Ecto neural progenitor cell (in vitro differentiated cells): ENCODE measurements around the gene DECR2.
A peak's percentile ranks its signal among the peaks of the same experiment; 100 is the strongest.
"Not testable (repeated sequence)": the region's sequence is repeated elsewhere in the genome, so short reads cannot be mapped to it uniquely, and the experiment has no call there.

Source experiments
- DNase-seq: peaks from one replicate; pipeline ENCODE4 v3.0.0-alpha.2; 2018; ENCODE audit warnings: low spot score

The DECR2 gene

GRCh38 chr16:379183-379960, 22.3 kb upstream of the DECR2 start:
- DNase-seq: no peak

GRCh38 chr16:379961-380761, 21.5 kb upstream of the DECR2 start:
- no peak for DNase-seq

GRCh38 chr16:380762-381011, 21.0 kb upstream of the DECR2 start:
- peak; percentile 57 for DNase-seq

- DNase-seq: peak; percentile 74
Measured at GRCh38 chr16:381012-381788, 20.5 kb upstream of the DECR2 start.

GRCh38 chr16:381789-382717, 19.6 kb upstream of the DECR2 start, which contains the start of gene PGAP6:
PGAP6 (minus strand) TSS chr16:381978; CDS start chr16:381821, 157 bp downstream.
- no peak for DNase-seq

GRCh38 chr16:383326-384051, 18.2 kb upstream of the DECR2 start:
- peak; percentile 65 for DNase-seq

GRCh38 chr16:386641-387156, 15.0 kb upstream of the DECR2 start:
- peak; percentile 52 for DNase-seq

GRCh38 chr16:387761-388666, 13.7 kb upstream of the DECR2 start:
- DNase-seq: not testable (repeated sequence)

GRCh38 chr16:389352-389751, 12.3 kb upstream of the DECR2 start:
- DNase-seq: no peak

- peak; percentile 79 for DNase-seq
Measured at GRCh38 chr16:391885-392335, 9.8 kb upstream of the DECR2 start.

GRCh38 chr16:392450-393030, 9.1 kb upstream of the DECR2 start:
- DNase-seq: no peak

GRCh38 chr16:396199-396598, 5.5 kb upstream of the DECR2 start:
- no peak for DNase-seq

GRCh38 chr16:396605-397004, 5.1 kb upstream of the DECR2 start:
- DNase-seq: peak; percentile 73

GRCh38 chr16:397135-397661, 4.5 kb upstream of the DECR2 start, which contains the start of gene NME4:
NME4 (plus strand) TSS chr16:397199; CDS start chr16:397223, 24 bp downstream.
- DNase-seq: peak; percentile 78

GRCh38 chr16:397736-398332, 3.9 kb upstream of the DECR2 start:
- DNase-seq: peak; percentile 90

GRCh38 chr16:398561-399339, 2.9 kb upstream of the DECR2 start:
- peak; percentile 48 for DNase-seq

GRCh38 chr16:399340-400019, 2.2 kb upstream of the DECR2 start:
- DNase-seq: peak; percentile 48
